Measurements from ENCODE around the gene CGGBP1. TPM values are rescaled to one million over a fixed set of nuclear protein-coding genes. Genes with fewer than 3 reads are reported as not detected.
A peak's percentile ranks its signal among the peaks of the same experiment; 100 is the strongest.

Gene CGGBP1
- total RNA-seq, 1 donor from 2014 or later, result 57.1 TPM

DNA sequence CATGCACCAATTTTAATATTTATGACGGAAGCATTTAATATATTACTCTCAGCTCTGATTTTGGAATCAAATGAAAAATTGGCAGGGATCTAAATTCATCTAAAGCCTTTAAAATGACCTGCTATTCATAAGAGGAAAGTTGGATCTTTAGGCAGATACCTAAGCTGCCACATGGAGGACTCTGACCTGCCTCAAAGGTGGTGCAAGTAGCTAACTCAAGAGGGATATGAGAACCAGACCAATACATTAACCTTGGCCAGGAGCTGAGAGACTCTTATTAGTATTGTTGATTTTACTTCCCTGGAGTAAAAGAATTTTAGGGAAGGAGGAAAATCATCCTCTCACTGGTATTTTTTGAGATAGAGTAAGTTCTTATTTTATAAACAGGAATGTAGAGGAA is 17.9 kb upstream of the CGGBP1 start:
- no peaks in the 10 kb centered on the region for H3K4me1 Mint-ChIP-seq (ENCODE audit: low read depth, unreplicated experiment)
- no peak overlapping the region for H3K4me3 Mint-ChIP-seq (ENCODE audit: unreplicated experiment)
- peaks cover 2% of the 10 kb centered on the region for H3K36me3 Mint-ChIP-seq (ENCODE audit: unreplicated experiment)
- DNase-seq, result no peak
- H3K9me3 Mint-ChIP-seq (ENCODE audit: unreplicated experiment), result peaks cover 1% of the 10 kb centered on the region
- no peak overlapping the region for H3K27ac Mint-ChIP-seq (ENCODE audit: unreplicated experiment)
- H3K27me3 Mint-ChIP-seq (ENCODE audit: unreplicated experiment), result no peaks in the 10 kb centered on the region
- TF ChIP-seq, protein P1, sequence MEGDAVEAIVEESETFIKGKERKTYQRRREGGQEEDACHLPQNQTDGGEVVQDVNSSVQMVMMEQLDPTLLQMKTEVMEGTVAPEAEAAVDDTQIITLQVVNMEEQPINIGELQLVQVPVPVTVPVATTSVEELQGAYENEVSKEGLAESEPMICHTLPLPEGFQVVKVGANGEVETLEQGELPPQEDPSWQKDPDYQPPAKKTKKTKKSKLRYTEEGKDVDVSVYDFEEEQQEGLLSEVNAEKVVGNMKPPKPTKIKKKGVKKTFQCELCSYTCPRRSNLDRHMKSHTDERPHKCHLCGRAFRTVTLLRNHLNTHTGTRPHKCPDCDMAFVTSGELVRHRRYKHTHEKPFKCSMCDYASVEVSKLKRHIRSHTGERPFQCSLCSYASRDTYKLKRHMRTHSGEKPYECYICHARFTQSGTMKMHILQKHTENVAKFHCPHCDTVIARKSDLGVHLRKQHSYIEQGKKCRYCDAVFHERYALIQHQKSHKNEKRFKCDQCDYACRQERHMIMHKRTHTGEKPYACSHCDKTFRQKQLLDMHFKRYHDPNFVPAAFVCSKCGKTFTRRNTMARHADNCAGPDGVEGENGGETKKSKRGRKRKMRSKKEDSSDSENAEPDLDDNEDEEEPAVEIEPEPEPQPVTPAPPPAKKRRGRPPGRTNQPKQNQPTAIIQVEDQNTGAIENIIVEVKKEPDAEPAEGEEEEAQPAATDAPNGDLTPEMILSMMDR (IDR thresholded peaks at IDR 0.05; ENCODE audit: partially characterized antibody, unreplicated experiment), result no peak

DNA sequence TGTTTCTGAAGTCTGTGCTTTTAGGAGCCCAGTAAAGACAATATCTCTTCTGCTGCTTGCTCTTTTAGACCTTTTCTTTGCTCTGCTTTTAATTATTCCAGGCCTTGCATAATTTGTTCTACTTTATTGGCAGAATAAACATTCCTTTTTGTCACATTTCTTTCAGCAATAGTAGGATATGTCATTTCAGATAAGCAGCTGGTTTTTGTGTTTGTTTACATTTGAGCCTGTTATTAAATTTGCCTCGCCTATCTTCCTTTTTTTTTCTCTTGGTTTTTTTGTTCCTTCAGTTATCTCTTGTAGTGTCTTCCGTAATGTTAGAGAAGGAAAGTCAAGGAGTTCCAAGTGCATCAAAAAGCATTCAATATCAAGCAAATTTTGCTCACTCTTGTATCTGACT is 16.7 kb upstream of the CGGBP1 start:
- no peak overlapping the region for H3K4me3 Mint-ChIP-seq (ENCODE audit: unreplicated experiment)
- no peaks in the 10 kb centered on the region for H3K36me3 Mint-ChIP-seq (ENCODE audit: unreplicated experiment)
- TF ChIP-seq, protein P1 (IDR thresholded peaks at IDR 0.05; ENCODE audit: partially characterized antibody, unreplicated experiment), result no peak
- H3K9me3 Mint-ChIP-seq (ENCODE audit: unreplicated experiment), result peaks cover 1% of the 10 kb centered on the region
- no peaks in the 10 kb centered on the region for H3K27me3 Mint-ChIP-seq (ENCODE audit: unreplicated experiment)
- no peak overlapping the region for H3K27ac Mint-ChIP-seq (ENCODE audit: unreplicated experiment)
- no peak for DNase-seq
- H3K4me1 Mint-ChIP-seq (ENCODE audit: low read depth, unreplicated experiment), result no peaks in the 10 kb centered on the region

DNA sequence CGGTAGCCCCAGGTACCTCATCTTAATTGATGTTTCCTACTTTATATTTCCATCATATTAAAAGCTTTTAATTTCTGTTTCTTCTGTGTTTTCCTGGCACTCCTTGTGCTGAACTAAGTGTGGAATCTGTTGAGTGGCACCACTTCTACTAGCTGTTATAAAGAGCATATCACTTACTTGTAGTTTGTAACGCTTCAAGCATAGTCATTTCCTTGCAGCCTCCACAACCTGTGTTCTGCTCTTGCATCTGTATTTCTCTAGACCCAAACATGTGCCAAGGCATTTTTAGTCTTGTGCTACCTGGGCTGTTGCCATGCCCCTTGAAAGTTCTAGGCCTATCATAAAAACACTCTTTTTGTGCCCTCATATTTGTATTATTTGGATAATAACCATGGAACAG is 16.3 kb upstream of the CGGBP1 start:
- DNase-seq, result no peak
- TF ChIP-seq, protein P1 (IDR thresholded peaks at IDR 0.05; ENCODE audit: partially characterized antibody, unreplicated experiment), result no peak
- no peak overlapping the region for H3K27ac Mint-ChIP-seq (ENCODE audit: unreplicated experiment)
- no peaks in the 10 kb centered on the region for H3K4me1 Mint-ChIP-seq (ENCODE audit: low read depth, unreplicated experiment)
- no peak overlapping the region for H3K4me3 Mint-ChIP-seq (ENCODE audit: unreplicated experiment)
- H3K27me3 Mint-ChIP-seq (ENCODE audit: unreplicated experiment), result no peaks in the 10 kb centered on the region
- H3K9me3 Mint-ChIP-seq (ENCODE audit: unreplicated experiment), result peaks cover 1% of the 10 kb centered on the region
- no peaks in the 10 kb centered on the region for H3K36me3 Mint-ChIP-seq (ENCODE audit: unreplicated experiment)

DNA sequence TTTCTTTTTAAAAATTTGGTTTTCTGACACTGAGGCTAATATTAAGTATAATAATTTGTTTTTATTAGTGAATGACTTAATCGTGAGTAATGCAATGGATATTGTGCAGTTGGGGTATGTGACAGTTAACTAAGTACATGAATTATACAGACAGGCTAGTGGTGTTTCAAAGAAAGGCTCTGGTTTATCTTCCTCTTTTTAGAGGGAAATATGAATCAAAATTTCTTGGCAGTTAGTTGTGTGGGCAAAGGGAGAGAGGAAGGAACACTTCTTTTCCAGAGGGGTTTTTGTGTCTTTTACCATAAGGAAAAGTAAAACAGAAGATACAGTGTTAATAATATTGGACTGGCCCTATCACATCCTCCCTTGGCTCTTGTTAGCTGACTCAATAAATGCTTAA is 2.9 kb upstream of the CGGBP1 start:
- Mint-ChIP-seq H3K36me3 (ENCODE audit: unreplicated experiment) (no peaks in the 10 kb centered on the region), H3K4me3 (ENCODE audit: unreplicated experiment) (no peak overlapping the region), H3K9me3 (ENCODE audit: unreplicated experiment) (peaks cover 7% of the 10 kb centered on the region), H3K4me1 (ENCODE audit: low read depth, unreplicated experiment) (peaks cover 7% of the 10 kb centered on the region), H3K27me3 (ENCODE audit: unreplicated experiment) (peaks cover 3% of the 10 kb centered on the region), H3K27ac (ENCODE audit: unreplicated experiment) (no peak overlapping the region)
- TF ChIP-seq, protein P1 (IDR thresholded peaks at IDR 0.05; ENCODE audit: partially characterized antibody, unreplicated experiment), result no peak
- DNase-seq, result no peak

DNA sequence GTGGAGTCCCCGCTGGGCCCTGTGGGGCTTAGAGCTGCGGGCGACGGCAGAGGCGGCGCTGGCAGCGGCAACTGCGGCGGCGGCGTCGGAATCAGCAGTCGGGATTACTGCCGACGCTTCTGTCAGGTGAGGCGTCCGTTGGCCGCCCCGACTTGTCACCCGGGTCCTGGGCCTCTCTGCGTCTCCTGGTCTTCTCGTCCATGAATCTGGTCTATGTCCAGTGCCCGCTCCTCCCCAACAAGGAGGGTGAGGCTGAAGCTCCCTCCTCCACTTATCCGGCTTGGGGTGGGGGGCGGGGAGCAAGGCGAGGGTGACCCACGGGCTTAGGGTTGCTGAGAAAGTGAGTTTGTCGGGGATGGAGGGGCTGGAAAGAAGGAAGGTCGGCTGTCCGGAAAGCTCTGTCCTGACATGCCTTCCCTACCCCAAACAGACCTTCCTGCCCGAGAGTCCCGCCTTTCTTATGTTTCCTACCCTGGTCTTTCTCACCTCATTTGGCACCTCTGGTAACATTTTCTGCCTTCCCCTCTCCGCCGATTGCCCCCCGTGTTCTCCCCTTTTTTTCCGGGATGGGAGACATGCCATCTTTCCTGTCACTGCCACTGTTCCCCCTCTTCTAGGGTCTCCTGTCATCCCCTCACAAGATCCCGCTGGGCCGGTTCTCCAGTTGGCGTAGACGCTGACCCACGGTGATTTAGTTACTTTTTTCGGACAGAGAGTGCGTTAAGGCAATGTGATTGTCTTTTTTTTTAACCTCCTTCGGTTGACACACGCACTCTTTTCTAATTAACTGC is 770 bp upstream of the CGGBP1 start:
- H3K4me1 Mint-ChIP-seq (ENCODE audit: low read depth, unreplicated experiment), result peaks cover 7% of the 10 kb centered on the region
- H3K36me3 Mint-ChIP-seq (ENCODE audit: unreplicated experiment), result no peaks in the 10 kb centered on the region
- DNase-seq, result no peak
- peak overlapping the region; percentile 90 for H3K27ac Mint-ChIP-seq (ENCODE audit: unreplicated experiment)
- peaks cover 7% of the 10 kb centered on the region for H3K9me3 Mint-ChIP-seq (ENCODE audit: unreplicated experiment)
- H3K27me3 Mint-ChIP-seq (ENCODE audit: unreplicated experiment), result peaks cover 3% of the 10 kb centered on the region
- peak overlapping the region; percentile 97 for H3K4me3 Mint-ChIP-seq (ENCODE audit: unreplicated experiment)
- TF ChIP-seq, protein P1 (IDR thresholded peaks at IDR 0.05; ENCODE audit: partially characterized antibody, unreplicated experiment), result no peak

Measured in glutamatergic neuron (in vitro differentiated cells).